GM21360 (cell line): Measurements from ENCODE around the gene NOCT.
"Not testable (repeated sequence)": the region's sequence is repeated elsewhere in the genome, so short reads cannot be mapped to it uniquely, and the experiment has no call there.

Experiments
- ATAC-seq: cut with Tn5 transposase; IDR thresholded peaks from one replicate; pipeline ENCODE4 v1.9.1; 2021; ENCODE audit warnings: mild to moderate bottlenecking, moderate library complexity; ENCODE audit not compliant: unreplicated experiment

Gene NOCT

DNA sequence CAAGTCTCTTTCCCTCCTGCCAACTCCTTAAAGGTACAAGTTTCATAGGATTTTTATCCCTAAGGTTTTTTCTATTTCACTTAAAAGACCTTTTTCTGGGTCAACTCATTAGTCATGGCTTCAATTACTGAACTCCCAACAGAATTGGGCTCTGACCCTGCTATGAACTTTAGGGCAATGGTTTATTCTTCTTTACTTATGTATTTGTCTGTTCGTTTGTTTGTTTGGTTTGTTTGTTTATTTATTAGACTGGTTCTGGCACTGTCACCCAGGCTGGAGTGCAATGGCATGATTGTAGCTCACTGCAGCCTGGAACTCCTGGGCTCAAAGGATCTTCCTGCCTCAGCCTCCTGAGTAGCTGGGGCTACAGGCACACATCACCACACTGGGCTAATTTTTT lies 5.9 kb upstream of the NOCT start:
- ATAC-seq, result no peak

GRCh38 chr4:139011225-139011950 lies 4.2 kb upstream of the NOCT start:
- ATAC-seq, result no peak

DNA sequence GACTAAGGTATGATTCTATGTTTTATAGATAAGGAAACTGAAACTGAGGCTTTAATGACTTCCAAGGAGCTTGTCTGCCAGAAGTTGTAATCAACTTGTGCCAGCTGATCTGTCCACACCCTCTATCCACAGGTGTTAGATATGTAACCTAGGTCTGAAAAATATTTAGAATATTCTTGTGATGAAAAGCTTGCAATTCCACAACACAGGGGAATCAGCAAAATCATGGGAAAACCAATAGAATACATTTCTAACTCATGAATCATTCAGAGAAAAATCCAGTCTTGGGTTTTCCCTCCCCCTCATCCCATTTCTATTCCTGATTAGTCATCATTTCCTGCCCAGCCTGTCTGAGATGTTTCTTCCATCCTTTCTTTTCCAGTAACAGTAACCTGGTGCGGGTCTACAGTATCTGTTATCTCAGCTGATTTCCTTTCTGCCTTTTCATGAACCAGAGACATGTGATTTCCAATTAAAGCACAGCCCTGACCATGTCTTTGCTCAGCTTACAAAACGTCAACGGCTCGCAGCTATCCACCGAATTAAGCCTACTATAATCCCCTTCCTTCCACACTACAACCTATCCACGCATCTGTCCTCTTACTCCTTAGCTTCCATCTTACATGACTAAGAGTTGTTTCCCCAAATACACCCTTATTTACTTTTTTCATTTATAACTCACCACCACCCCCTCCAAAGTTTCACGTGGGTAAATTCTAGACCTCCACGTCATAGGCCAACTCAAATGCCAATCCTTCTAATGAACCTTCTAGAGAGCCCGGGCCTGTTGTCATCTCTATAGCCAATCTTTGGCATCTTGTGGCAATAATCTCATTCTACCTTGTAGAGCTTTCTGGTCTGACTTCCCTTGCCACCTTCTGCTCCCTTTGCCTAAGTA lies 961 bp upstream of the NOCT start:
- ATAC-seq, result peak; percentile 6

GRCh38 chr4:139015948-139016471 lies 429 bp downstream of the NOCT start:
- ATAC-seq, result peak; percentile 30

DNA sequence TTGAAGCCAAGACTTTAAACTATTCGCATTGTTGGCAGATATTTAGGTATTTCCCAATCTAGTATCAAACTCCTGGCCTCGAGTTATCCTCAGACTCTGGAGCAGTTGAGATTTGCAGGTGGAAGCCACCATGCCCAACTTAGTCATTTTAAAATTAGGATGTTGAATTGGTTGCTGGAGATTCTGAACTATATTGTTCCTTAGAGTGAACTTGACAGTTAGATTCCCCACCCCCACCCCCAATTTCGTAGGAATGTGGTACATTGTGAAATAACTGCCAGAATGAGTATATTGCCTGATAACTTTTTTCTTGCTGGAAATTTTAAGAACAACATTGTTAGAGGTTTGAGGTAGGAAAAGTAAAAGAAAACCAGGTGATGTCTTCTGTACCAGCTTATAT lies 2.3 kb downstream of the NOCT start:
- no peak for ATAC-seq

DNA sequence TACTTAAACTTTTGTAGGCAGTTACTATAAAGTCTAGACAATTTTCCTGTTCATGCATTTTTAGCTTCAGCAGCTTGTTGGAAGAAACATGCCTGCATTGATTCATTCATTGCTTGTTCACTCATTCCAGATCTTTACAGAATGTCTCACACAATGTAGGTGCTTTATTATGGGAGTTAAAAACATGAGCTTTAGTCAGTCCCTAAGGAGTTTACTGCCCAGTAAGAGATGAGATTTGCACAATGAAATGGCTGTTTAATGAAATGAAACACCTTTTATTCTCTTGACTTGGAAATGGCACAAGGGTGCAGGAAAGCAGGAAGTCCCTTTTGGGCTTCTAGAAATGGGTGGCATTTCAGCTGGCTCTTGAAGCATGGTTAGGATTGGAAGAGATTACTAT lies 2.9 kb downstream of the NOCT start:
- no peak for ATAC-seq

DNA sequence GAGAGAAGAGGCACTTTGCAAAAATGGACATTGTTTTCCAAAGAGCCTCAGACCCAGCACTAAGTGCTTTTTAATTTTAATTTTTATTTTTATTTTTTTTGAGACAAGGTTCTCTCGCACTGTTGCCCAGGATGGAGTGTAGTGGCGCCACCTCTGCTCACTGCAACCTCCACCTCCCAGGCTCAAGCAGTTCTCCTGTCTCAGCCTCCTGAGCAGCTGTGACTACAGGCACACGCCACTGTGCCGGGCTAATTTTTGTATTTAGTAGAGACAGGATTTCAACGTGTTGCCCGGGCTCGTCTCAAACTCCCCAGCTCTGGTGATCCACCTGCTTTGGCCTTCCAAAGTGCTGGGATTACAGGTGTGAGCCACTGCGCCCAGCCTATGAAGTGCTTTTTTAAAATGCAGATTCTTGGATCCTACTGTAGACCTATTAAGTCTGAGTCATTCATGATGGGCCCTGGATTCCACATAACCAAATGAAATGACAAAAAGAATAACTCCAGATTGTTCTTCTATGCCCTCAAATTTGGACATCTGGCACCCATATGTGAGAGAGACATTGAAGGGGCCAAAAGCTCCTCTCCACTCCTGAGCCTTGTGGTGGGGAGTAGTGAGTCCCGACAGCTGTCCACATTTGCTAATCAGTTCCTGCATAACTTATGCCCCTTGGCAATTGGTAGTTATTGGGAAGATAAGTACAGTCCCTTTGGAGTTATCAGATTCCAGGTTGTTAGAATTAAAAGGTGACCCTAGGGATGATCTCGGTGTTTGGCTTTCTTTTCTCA lies 3.6 kb downstream of the NOCT start:
- ATAC-seq, result no peak

DNA sequence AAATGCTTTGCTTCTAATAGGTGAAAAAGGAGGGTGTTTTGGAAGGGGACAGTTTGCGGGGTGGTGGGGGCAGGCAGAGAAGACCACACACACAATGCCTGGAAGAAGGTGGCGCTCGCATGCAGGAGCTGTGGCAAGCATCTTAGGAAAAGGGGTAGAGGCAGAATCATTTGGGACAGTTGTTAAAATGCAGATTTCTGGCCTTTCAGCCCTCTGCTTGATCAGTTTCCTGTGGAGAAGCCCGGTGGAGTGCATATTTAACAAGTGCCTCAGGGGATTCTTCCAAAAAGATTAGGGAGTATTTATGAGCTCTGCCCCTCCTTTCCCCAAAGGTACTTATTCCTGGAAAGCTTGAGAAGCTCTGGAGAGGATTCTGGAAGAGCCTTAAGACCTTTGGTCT lies 4.8 kb downstream of the NOCT start:
- no peak for ATAC-seq

- not testable (repeated sequence) for ATAC-seq
Observed at GRCh38 chr4:139021071-139021470, 5.5 kb downstream of the NOCT start.

DNA sequence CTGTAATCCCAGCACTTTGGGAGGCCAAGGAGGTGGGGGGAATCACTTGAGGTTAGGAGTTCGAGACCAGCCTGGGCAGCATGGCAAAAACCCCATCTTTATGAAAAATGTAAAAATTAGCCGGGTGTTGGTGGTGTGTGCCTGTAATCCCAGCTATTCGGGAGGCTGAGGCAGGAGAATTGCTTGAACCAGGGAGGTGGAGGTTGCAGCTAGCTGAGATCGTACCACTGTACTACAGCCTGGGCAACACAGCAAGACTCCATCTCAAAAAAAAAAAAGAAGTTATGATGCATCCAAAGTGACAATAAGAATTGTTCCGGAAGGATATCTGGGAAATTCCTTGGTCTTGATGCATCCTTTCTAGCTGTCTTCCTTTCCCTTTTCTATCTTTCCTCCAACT lies 7.3 kb downstream of the NOCT start:
- ATAC-seq, result no peak

- ATAC-seq, result no peak
Observed at GRCh38 chr4:139024686-139025085, 9.1 kb downstream of the NOCT start.

DNA sequence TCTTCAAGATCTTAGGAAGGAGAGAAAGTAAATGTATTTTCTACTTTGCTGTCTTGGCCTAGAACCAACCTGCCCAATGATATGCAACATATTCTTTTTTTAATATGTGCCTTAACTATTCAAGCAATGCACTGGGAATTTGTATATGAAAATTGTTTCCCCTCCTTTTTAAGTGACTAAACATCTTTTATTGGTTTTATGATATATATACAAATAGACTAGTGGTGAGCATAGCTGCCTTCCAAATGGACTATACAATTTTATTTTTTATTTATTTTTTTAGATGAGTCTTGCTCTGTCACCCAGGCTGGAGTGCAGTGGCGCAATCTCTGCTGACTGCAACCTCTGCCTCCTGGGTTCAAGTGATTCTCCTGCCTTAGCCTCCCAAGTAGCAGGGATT lies 10.3 kb downstream of the NOCT start:
- no peak for ATAC-seq

- no peak for ATAC-seq
Observed at GRCh38 chr4:139027776-139028175, 12.2 kb downstream of the NOCT start.

GRCh38 chr4:139028191-139028661 lies 12.6 kb downstream of the NOCT start:
- ATAC-seq, result no peak

DNA sequence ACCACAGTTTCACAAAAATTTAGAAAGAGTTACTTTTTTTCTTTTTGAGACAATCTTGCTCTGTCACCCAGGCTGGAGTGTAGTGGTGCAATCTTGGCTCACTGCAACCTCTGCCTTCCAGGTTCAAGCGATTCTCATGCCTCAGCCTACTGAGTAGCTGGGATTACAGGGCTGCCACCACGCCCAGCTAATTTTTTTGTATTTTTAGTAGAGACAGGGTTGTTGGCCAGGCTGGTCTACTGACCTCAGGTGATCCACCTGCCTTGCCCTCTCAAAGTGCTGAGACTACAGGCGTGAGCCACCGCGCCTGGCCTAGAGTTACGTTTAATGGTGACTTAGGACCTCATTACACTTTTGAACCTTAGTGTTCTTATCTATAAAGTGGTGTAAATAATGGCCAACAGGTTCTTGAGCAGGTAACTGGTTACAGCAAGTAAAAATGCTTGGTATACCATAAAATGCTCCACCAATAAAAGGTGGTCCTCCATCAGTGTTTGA lies 14.3 kb downstream of the NOCT start:
- ATAC-seq, result not testable (repeated sequence)

DNA sequence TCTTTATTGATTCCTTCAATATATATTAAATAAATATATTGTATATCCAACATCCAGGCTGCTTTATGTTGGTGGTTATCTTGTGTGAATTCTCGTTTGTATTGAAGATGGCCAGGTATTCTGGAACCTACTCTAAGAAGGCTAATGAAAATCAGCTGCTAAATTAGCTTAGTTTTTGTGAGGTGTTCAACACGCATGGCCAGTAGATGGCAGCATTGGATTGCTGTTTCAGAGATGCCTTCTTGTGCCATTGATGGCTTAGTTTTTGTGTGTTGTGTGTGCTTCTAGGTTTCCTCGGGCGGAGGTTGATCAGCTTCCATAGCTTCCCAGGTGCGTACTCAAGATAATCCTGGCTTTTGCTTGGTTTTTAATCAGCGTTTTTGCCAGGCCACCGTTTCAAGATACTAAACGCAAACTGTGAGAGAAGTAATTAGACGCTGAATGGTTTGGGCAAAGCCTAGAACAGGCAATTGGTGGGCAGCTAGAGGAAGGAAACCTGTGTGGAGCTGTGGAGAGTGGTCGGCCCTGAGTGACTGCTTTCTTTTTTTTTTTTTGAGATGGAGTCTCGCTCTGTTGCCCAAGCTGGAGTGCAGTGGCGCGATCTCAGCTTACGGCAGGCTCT lies 15.1 kb downstream of the NOCT start:
- peak; percentile 74 for ATAC-seq

DNA sequence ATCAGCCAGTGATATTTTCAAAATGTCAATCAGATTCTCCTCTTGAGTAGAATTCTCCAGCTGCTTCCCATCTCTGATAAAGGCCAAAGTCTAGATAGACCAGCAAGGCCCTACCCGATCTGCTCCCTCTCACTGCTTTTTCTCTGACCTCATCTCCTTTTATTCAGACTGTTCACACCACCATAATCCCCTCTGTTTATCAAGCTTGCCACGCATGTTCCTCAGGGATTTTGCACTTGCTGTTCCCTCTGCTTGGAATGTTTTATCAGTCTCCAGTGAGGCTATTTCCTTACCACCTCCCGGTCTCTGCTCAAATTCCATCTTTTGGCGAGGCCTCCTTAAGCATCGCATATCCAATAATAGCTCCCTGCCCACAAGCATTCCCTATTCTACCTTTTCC lies 20.1 kb downstream of the NOCT start:
- ATAC-seq, result no peak

- no peak for ATAC-seq
Observed at GRCh38 chr4:139036885-139037284, 21.3 kb downstream of the NOCT start.

GRCh38 chr4:139038874-139039443 lies 23.4 kb downstream of the NOCT start:
- no peak for ATAC-seq

- no peak for ATAC-seq
Observed at GRCh38 chr4:139042981-139043460, 27.4 kb downstream of the NOCT start.
